ENCODE measurements around the gene NCKAP5L.
"Not testable (repeated sequence)": the region's sequence is repeated elsewhere in the genome, so short reads cannot be mapped to it uniquely, and the experiment has no call there.

Gene NCKAP5L

DNA sequence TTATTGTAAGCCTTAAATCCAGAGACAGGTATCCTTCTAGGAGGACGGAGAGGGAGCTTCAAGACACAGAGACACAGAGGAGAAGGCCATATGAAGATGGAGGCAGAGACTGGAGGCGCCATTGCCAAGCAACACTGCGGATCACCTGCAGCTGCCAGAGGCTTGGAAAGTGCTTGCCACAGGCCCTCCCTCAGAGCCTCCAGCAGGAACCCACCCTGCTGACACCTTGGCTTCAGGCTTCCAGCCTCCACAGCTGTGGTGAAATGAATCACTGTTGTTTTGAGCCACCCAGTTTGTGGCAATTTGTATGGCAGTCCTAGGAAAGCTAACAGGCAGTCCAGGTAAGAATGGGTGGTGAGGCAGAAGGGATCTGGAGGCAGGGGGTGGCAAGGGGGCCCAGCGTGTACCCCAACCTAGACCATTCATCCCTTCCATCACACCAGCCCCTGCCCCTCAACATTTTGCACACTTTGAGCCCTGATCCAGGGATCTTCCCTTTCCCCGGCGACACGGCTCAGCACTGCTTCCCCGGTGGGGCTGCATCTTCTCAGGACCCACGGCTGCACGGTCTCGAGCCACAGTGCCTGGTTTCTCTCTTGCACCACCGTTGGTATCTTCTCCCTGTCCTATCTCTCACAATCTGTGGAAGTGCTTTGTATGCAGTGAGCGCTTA, 37.0 kb upstream of the NCKAP5L start:
- no peak overlapping the region for H3K27ac ChIP-seq
- ChIA-PET CTCF (interaction anchor here (0.5 to 0.8 kb wide), 2 partner anchors 94 to 187 kb away, joined by 3 to 6 read pairs; no protein-coding TSS in a partner anchor), POLR2A (ENCODE audit: low non-redundant PET) (no interaction called here)
- TF ChIP-seq, protein P1, sequence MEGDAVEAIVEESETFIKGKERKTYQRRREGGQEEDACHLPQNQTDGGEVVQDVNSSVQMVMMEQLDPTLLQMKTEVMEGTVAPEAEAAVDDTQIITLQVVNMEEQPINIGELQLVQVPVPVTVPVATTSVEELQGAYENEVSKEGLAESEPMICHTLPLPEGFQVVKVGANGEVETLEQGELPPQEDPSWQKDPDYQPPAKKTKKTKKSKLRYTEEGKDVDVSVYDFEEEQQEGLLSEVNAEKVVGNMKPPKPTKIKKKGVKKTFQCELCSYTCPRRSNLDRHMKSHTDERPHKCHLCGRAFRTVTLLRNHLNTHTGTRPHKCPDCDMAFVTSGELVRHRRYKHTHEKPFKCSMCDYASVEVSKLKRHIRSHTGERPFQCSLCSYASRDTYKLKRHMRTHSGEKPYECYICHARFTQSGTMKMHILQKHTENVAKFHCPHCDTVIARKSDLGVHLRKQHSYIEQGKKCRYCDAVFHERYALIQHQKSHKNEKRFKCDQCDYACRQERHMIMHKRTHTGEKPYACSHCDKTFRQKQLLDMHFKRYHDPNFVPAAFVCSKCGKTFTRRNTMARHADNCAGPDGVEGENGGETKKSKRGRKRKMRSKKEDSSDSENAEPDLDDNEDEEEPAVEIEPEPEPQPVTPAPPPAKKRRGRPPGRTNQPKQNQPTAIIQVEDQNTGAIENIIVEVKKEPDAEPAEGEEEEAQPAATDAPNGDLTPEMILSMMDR (conservative IDR thresholded peaks at IDR 0.05; ENCODE audit: low read depth) = no peak
- DNase-seq (ENCODE audit: low spot score) = no peak

- no peak for DNase-seq (ENCODE audit: low spot score)
- ChIA-PET CTCF (no interaction called here), POLR2A (ENCODE audit: low non-redundant PET) (no interaction called here)
- H3K27ac ChIP-seq = no peak overlapping the region
- TF ChIP-seq, protein P1 (conservative IDR thresholded peaks at IDR 0.05; ENCODE audit: low read depth) = no peak
Measured at GRCh38 chr12:49864798-49865090, 36.5 kb upstream of the NCKAP5L start.

DNA sequence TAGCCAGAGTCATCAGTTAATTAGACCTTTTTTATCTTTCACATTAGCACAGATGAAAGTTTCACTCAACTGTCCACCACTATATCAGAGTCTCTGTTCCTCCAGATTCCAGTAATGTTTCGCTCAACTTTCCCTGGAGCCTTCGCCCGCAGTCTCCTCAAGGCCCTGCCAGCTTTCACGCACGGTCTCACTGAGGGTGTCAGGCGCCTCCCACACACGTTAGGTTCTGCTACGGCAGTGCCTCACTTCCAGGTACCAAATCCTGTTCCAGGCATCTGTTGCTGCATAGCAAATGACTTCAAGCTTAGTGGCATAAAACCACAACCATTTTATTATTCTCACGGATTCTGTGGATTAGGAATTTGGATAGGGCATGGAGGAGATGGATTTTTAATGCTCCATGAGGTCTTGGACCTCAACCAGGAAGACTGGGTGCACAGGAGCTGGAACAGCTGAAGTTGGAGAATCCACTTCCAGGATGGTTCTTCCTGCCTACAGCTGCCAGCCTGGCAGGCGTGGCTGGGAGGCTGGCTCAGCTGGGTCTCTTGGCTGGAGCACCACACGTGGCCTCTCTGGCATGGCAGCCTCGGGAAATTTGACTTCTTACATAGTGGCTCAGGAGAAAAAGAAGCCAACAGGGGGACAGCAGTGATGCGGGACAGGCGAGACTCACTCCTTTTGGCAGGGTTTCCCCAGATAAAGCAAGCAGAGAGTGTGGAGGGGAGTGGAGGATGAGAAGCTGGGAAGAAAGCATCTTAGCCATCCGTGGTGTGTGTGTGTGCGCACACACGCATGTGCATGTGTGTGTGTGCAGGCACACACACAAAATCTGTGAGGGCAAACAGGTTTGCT, 36.0 kb upstream of the NCKAP5L start:
- CTCF ChIA-PET = interaction anchor here (0.8 kb wide), 1 partner anchor 175 kb away, joined by 4 read pairs; no protein-coding TSS in a partner anchor
- H3K27ac ChIP-seq = no peak overlapping the region
- POLR2A ChIA-PET (ENCODE audit: low non-redundant PET) = no interaction called here
- DNase-seq (ENCODE audit: low spot score) = no peak
- TF ChIP-seq, protein P1 (conservative IDR thresholded peaks at IDR 0.05; ENCODE audit: low read depth) = no peak

DNA sequence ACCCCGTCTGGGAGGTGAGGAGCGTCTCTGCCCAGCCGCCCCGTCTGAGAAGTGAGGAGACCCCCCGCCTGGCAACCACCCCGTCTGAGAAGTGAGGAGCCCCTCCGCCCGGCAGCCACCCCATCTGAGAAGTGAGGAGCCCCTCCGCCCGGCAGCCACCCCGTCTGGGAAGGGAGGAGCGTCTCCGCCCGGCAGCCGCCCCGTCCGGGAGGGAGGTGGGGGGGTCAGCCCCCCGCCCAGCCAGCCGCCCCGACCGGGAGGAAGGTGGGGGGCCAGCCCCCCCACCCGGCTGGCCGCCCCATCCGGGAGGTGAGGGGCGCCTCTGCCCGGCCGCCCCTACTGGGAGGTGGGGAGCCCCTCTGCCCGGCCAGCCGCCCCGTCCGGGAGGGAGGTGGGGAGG, 32.7 kb upstream of the NCKAP5L start:
- H3K27ac ChIP-seq; DNase-seq (ENCODE audit: low spot score); CTCF ChIA-PET: not testable (repeated sequence)
- POLR2A ChIA-PET (ENCODE audit: low non-redundant PET) = interaction anchor here (0.6 kb wide), 1 partner anchor 461 kb away, joined by 3 read pairs; no protein-coding TSS in a partner anchor

DNA sequence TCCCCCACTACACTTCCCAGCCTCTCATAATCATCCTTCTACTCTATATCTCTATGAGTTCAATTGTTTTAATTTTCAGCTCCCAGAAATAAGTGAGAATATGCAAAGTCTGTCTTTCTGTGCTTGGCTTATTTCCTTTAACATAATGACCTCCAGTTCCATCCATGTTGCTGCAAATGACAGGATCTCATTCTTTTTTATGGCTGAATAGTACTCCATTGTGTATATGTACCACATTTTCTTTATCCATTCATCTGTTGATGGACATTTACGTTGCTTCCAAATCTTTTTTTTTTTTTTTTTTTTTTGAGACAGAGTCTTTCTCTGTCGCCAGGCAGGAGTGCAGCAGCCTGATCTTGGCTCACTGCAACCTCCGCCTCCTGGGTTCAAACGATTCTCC, 27.7 kb upstream of the NCKAP5L start:
- CTCF ChIA-PET = interaction anchor here (0.7 to 1.0 kb wide), 2 partner anchors 11 to 214 kb away, joined by 4 to 5 read pairs; no protein-coding TSS in a partner anchor
- DNase-seq (ENCODE audit: low spot score); H3K27ac ChIP-seq; POLR2A ChIA-PET (ENCODE audit: low non-redundant PET): not testable (repeated sequence)

GRCh38 chr12:49854976-49855375, 26.8 kb upstream of the NCKAP5L start:
- no peak for DNase-seq (ENCODE audit: low spot score)
- ChIA-PET POLR2A (ENCODE audit: low non-redundant PET) (interaction anchor here (0.5 kb wide), 1 partner anchor 28 kb away, joined by 3 read pairs; no protein-coding TSS in a partner anchor), CTCF (interaction anchor here (0.6 kb wide), 1 partner anchor 114 kb away, joined by 3 read pairs; the partner anchor contains the start of gene TMBIM6)
- TF ChIP-seq, protein P1 (conservative IDR thresholded peaks at IDR 0.05; ENCODE audit: low read depth) = no peak
- no peak overlapping the region for H3K27ac ChIP-seq

DNA sequence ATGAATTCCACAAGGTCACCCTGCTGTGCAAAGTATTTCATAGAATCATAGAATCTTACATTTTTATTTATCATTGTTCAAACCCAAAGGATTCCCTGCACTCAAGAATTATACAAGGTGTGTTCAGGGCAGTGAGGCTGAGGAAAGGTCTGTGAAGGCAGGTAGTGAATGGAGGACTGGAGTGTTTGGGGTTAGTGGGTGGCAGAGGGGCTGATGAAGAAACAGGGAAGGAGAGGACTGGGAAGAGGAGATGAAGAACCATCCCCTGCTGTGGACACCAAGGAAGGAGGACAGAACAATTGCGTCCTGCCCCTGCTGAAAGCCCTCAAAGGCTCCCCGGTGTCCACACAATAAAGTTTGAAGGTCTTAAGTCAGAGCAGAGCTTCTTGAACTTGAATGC, 25.5 kb upstream of the NCKAP5L start:
- ChIA-PET CTCF (interaction anchor here (0.6 kb wide), 1 partner anchor 13 kb away, joined by 3 read pairs; no protein-coding TSS in a partner anchor), POLR2A (ENCODE audit: low non-redundant PET) (no interaction called here)
- TF ChIP-seq, protein P1 (conservative IDR thresholded peaks at IDR 0.05; ENCODE audit: low read depth) = no peak

More for the DNA sequence above, 25.5 kb upstream of the NCKAP5L start:
- no peak overlapping the region for H3K27ac ChIP-seq
- DNase-seq (ENCODE audit: low spot score) = no peak
